MM.1S (cell line): ENCODE results near the gene ACTR5.

Experiments used
- DNase-seq: peaks from one replicate; pipeline ENCODE4 v3.0.0-alpha.2; 2015
- H2AFZ ChIP-seq: fragments of 300-600 bp; sonication (generic); 2 replicates; pipeline ENCODE4 v1.6.0; 2016; ENCODE audit warnings: antibody characterized with exemption, low read length
- H3F3A ChIP-seq: fragments of 300-600 bp; sonication (generic); 2 replicates; pipeline ENCODE4 v1.6.1; 2016; ENCODE audit warnings: mild to moderate bottlenecking, antibody characterized with exemption, low read length, moderate library complexity, mixed read lengths; ENCODE audit not compliant: insufficient read depth
- H3K27ac ChIP-seq: fragments of 300-600 bp; sonication (generic); 2 replicates; pipeline ENCODE4 v1.5.1; 2016; ENCODE audit warnings: mild to moderate bottlenecking, low read length
- H3K27me3 ChIP-seq: fragments of 300-600 bp; sonication (generic); replicated peaks from 2 replicates; pipeline ENCODE4 v1.6.0; 2016; ENCODE audit warnings: low read length; ENCODE audit not compliant: insufficient read depth
- H3K36me3 ChIP-seq: fragments of 300-600 bp; sonication (generic); replicated peaks from 2 replicates; pipeline ENCODE4 v1.6.1; 2016; ENCODE audit warnings: mild to moderate bottlenecking, low read length, mixed read lengths; ENCODE audit not compliant: insufficient read depth
- H3K4me1 ChIP-seq: fragments of 300-600 bp; sonication (generic); 2 replicates; pipeline ENCODE4 v1.6.1; 2016; ENCODE audit warnings: low read length, mixed read lengths
- H3K4me2 ChIP-seq: fragments of 300-600 bp; sonication (generic); 2 replicates; pipeline ENCODE4 v1.6.0; 2016; ENCODE audit warnings: low read depth, low read length
- H3K4me3 ChIP-seq: fragments of 300-600 bp; sonication (generic); 2 replicates; pipeline ENCODE4 v1.5.1; 2016; ENCODE audit warnings: low read length, mixed read lengths
- H3K79me2 ChIP-seq: fragments of 300-600 bp; sonication (generic); 2 replicates; pipeline ENCODE4 v1.6.1; 2016; ENCODE audit warnings: mixed run types, low read length, mixed read lengths
- H3K9ac ChIP-seq: fragments of 300-600 bp; sonication (generic); 2 replicates; pipeline ENCODE4 v1.6.1; 2016; ENCODE audit warnings: low read length, mixed read lengths
- H3K9me2 ChIP-seq: fragments of 300-600 bp; sonication (generic); replicated peaks from 2 replicates; pipeline ENCODE4 v1.6.1; 2016; ENCODE audit warnings: mild to moderate bottlenecking, low read length, mixed read lengths; ENCODE audit not compliant: insufficient read depth
- H3K9me3 ChIP-seq: fragments of 300-600 bp; sonication (generic); replicated peaks from 2 replicates; pipeline ENCODE4 v1.6.1; 2016; ENCODE audit warnings: mild to moderate bottlenecking, low read length, mixed read lengths; ENCODE audit not compliant: insufficient read depth
- H4K20me1 ChIP-seq: fragments of 300-600 bp; sonication (generic); 2 replicates; pipeline ENCODE4 v1.6.1; 2016; ENCODE audit warnings: mild to moderate bottlenecking, low read length, moderate library complexity, mixed read lengths; ENCODE audit not compliant: insufficient read depth
- EZH2 ChIP-seq: fragments of 300-600 bp; sonication (generic); optimal IDR thresholded peaks from 2 replicates; pipeline ENCODE3; 2017; ENCODE audit warnings: low read depth, mild to moderate bottlenecking, antibody characterized with exemption, low read length, mixed read lengths
- EZH2phosphoT487 ChIP-seq: fragments of 300-600 bp; sonication (generic); IDR thresholded peaks from 2 replicates; pipeline ENCODE4 v1.6.1; 2018; ENCODE audit warnings: antibody characterized with exemption, low read length
- TF ChIP-seq, protein P1 (sequence below): fragments of 300-600 bp; sonication (generic); IDR thresholded peaks from 2 replicates; pipeline ENCODE4 v1.5.1; 2016; ENCODE audit warnings: antibody characterized with exemption, low read length, mixed read lengths

The ACTR5 gene

DNA sequence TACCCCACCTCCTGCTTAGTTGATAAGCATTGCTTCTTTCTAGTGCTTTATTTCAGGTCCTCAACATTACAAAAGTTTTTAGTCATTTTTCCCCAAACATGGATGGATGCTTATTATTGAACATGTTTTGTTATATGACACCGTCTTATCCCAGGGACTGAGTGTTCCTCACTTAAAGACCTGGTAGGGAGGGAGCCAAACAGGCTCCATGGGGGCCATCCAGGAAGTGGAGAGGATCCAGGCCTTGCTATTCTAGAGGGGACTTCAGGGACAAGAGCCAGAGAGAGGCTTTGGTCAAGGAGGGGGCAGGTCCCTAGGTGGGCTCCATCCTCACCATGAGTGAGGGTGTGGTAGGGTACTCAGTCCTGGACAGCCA is 16.5 kb upstream of the ACTR5 start:
- no peak for DNase-seq
- Histone ChIP-seq H3K4me1 (no peaks in the 10 kb centered on the region), H3K79me2 (no peaks in the 10 kb centered on the region), H2AFZ (no peak overlapping the region), H3K36me3 (no peaks in the 10 kb centered on the region), H3F3A (no peaks in the 10 kb centered on the region), H3K27me3 (peaks cover 39% of the 10 kb centered on the region), H3K27ac (no peak overlapping the region), H3K9ac (no peak overlapping the region), H3K4me2 (peak overlapping the region; percentile 97; the same call in 1 of the 2 replicates), H3K9me2 (no peaks in the 10 kb centered on the region), H3K4me3 (no peak overlapping the region), H3K9me3 (no peaks in the 10 kb centered on the region), H4K20me1 (no peaks in the 10 kb centered on the region)
- TF ChIP-seq EZH2 (no peak), EZH2phosphoT487 (no peak)
- TF ChIP-seq, protein P1, sequence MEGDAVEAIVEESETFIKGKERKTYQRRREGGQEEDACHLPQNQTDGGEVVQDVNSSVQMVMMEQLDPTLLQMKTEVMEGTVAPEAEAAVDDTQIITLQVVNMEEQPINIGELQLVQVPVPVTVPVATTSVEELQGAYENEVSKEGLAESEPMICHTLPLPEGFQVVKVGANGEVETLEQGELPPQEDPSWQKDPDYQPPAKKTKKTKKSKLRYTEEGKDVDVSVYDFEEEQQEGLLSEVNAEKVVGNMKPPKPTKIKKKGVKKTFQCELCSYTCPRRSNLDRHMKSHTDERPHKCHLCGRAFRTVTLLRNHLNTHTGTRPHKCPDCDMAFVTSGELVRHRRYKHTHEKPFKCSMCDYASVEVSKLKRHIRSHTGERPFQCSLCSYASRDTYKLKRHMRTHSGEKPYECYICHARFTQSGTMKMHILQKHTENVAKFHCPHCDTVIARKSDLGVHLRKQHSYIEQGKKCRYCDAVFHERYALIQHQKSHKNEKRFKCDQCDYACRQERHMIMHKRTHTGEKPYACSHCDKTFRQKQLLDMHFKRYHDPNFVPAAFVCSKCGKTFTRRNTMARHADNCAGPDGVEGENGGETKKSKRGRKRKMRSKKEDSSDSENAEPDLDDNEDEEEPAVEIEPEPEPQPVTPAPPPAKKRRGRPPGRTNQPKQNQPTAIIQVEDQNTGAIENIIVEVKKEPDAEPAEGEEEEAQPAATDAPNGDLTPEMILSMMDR: no peak

DNA sequence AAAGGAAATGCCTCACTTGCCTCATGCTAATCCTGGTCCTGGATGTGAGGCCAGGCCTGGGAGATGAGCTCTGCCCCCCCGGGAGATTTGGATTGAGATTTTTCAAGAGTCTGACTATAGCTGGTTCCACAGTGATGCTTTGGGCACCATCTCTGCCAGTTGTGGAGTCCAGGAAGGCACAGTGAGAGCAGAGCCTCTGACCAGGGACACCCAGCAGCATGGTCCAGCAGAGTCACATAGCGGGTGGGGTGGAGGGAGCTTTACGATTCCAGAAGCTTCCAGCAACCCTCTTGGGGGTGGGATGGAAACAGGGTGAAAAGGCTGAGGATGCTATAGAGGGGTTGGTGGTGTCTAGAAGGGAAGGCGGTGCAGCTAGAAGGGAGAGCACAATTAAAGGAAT is 15.3 kb upstream of the ACTR5 start:
- no peak for DNase-seq
- Histone ChIP-seq H3K4me3 (no peak overlapping the region), H3K4me2 (no peak overlapping the region), H3K9me3 (no peaks in the 10 kb centered on the region), H3K4me1 (no peaks in the 10 kb centered on the region), H4K20me1 (no peaks in the 10 kb centered on the region), H3K36me3 (no peaks in the 10 kb centered on the region), H2AFZ (no peak overlapping the region), H3K79me2 (no peaks in the 10 kb centered on the region), H3F3A (no peaks in the 10 kb centered on the region), H3K9me2 (no peaks in the 10 kb centered on the region), H3K27me3 (peaks cover 29% of the 10 kb centered on the region), H3K27ac (no peak overlapping the region), H3K9ac (no peak overlapping the region)
- TF ChIP-seq EZH2 (no peak), EZH2phosphoT487 (no peak)
- TF ChIP-seq, protein P1: no peak

GRCh38 chr20:38735172-38735571 is 13.1 kb upstream of the ACTR5 start:
- no peak overlapping the region for H3K4me2 ChIP-seq
- H4K20me1 ChIP-seq: no peaks in the 10 kb centered on the region
- no peaks in the 10 kb centered on the region for H3K79me2 ChIP-seq
- no peaks in the 10 kb centered on the region for H3F3A ChIP-seq
- no peak overlapping the region for H3K4me3 ChIP-seq
- no peaks in the 10 kb centered on the region for H3K36me3 ChIP-seq
- no peak overlapping the region for H3K9ac ChIP-seq
- TF ChIP-seq EZH2: no peak
- TF ChIP-seq, protein P1: no peak
- TF ChIP-seq EZH2phosphoT487: no peak
- H2AFZ ChIP-seq: no peak overlapping the region
- H3K4me1 ChIP-seq: no peaks in the 10 kb centered on the region
- H3K9me3 ChIP-seq: no peaks in the 10 kb centered on the region
- H3K27me3 ChIP-seq: peaks cover 7% of the 10 kb centered on the region
- no peaks in the 10 kb centered on the region for H3K9me2 ChIP-seq
- H3K27ac ChIP-seq: no peak overlapping the region
- no peak for DNase-seq
